HG02571 (cell line): ENCODE results near the gene TOLLIP.

Source experiments
- ATAC-seq: cut with Tn5 transposase; IDR thresholded peaks from one replicate; pipeline ENCODE4 v1.9.1; 2021; ENCODE audit warnings: mild to moderate bottlenecking, moderate library complexity; ENCODE audit not compliant: unreplicated experiment

The TOLLIP gene

GRCh38 chr11:1285316-1285744 lies 24.1 kb downstream of the TOLLIP start:
- no peak for ATAC-seq

GRCh38 chr11:1283906-1284305 lies 25.5 kb downstream of the TOLLIP start:
- ATAC-seq = no peak

- ATAC-seq = no peak
These were observed 26.3 kb downstream of the TOLLIP start for GRCh38 chr11:1283091-1283511.

GRCh38 chr11:1281974-1282365 lies 27.5 kb downstream of the TOLLIP start:
- ATAC-seq = no peak

- ATAC-seq = no peak
These were observed 28.0 kb downstream of the TOLLIP start for GRCh38 chr11:1281326-1281973.

GRCh38 chr11:1280116-1281035 lies 29.1 kb downstream of the TOLLIP start:
- no peak for ATAC-seq

- no peak for ATAC-seq
These were observed 29.8 kb downstream of the TOLLIP start for GRCh38 chr11:1279674-1280055.

- ATAC-seq = no peak
These were observed 30.4 kb downstream of the TOLLIP start for GRCh38 chr11:1278766-1279673.

GRCh38 chr11:1277936-1278512 lies 31.4 kb downstream of the TOLLIP start:
- ATAC-seq = no peak

GRCh38 chr11:1276866-1277615 lies 32.4 kb downstream of the TOLLIP start:
- no peak for ATAC-seq

GRCh38 chr11:1276041-1276790 lies 33.2 kb downstream of the TOLLIP start:
- no peak for ATAC-seq

- ATAC-seq = no peak
These were observed 34.4 kb downstream of the TOLLIP start for GRCh38 chr11:1275021-1275420.

GRCh38 chr11:1274501-1274900 lies 34.9 kb downstream of the TOLLIP start:
- ATAC-seq = no peak

GRCh38 chr11:1272531-1272930 lies 36.9 kb downstream of the TOLLIP start:
- no peak for ATAC-seq

- ATAC-seq = no peak
These were observed 37.5 kb downstream of the TOLLIP start for GRCh38 chr11:1271927-1272326.

- ATAC-seq = no peak
These were observed 38.0 kb downstream of the TOLLIP start for GRCh38 chr11:1271406-1271805.

- no peak for ATAC-seq
These were observed 38.4 kb downstream of the TOLLIP start for GRCh38 chr11:1271002-1271401.

GRCh38 chr11:1270476-1270875 lies 39.0 kb downstream of the TOLLIP start:
- ATAC-seq = no peak

GRCh38 chr11:1269957-1270356 lies 39.5 kb downstream of the TOLLIP start:
- ATAC-seq = no peak
